Tibial nerve (tissue), 4 donors: ENCODE data around the gene AHNAK2. TPM values are rescaled to one million over a fixed set of nuclear protein-coding genes. Genes with fewer than 3 reads are reported as not detected.
A peak's percentile ranks its signal among the peaks of the same experiment; 100 is the strongest.

Experiments
- DNase-seq, 2 donors: peaks; one replicate each; pipeline ENCODE4 v3.0.0-alpha.2; 2019; ENCODE audit warnings: low spot score in 2 of 2
- H3K27ac ChIP-seq, 4 donors: fragments of 200-600 bp; sonication (generic) in 3 of 4; one replicate each; pipeline ENCODE4 v1.5.1; 2017 to 2019; ENCODE audit warnings: mild to moderate bottlenecking in 1 of 4
- H3K27me3 ChIP-seq, 2 donors: fragments of 200-600 bp; sonication (generic) in 1 of 2; one replicate each; pipeline versions ENCODE4 v1.5.1 to v1.6.0; 2017 to 2019
- H3K36me3 ChIP-seq, 3 donors: fragments of 200-600 bp; sonication (generic); one replicate each; pipeline ENCODE4 v1.5.1; 2018 to 2019
- H3K4me1 ChIP-seq, 4 donors: fragments of 200-600 bp; sonication (generic) in 3 of 4; one replicate each; pipeline ENCODE4 v1.5.1; 2017 to 2019
- H3K4me3 ChIP-seq, 4 donors: fragments of 200-600 bp; sonication (generic) in 3 of 4; one replicate each; pipeline ENCODE4 v1.5.1; 2017 to 2019; ENCODE audit warnings: mild to moderate bottlenecking in 1 of 4, moderate library complexity in 1 of 4
- H3K9me3 ChIP-seq, 4 donors: fragments of 200-600 bp; sonication (generic) in 3 of 4; one replicate each; pipeline ENCODE4 v1.5.1; 2017 to 2019
- EP300 ChIP-seq, 2 donors: sonication (generic); formaldehyde crosslinking; IDR thresholded peaks; one replicate each; pipeline ENCODE4 v1.6.1; 2017; ENCODE audit warnings: antibody characterized with exemption in 2 of 2, mild to moderate bottlenecking in 1 of 2
- POLR2A ChIP-seq, 2 donors: fragments of 450-650 bp; IDR thresholded peaks; one replicate each; pipeline ENCODE4 v1.6.1; 2017; ENCODE audit warnings: antibody characterized with exemption in 2 of 2, mild to moderate bottlenecking in 2 of 2, moderate library complexity in 2 of 2
- WGBS, 2 donors: methylation state at CpG; one replicate each; pipeline ENCODE4 v1.1.5; 2018; 5-methylcytosine and 5-hydroxymethylcytosine counted together
- total RNA-seq, 4 donors: library from RNA; depleted of rRNA; stranded (reverse); fragments of >200 nt; gene quantifications; one replicate each; pipeline ENCODE4 v1.1.0, GENCODE V29; 2016
- TF ChIP-seq, protein P1 (sequence below), 5 experiments: fragments of 200-600 bp in 3 of 5; fragments of 450-650 bp in 2 of 5; sonication (generic) in 3 of 5; IDR thresholded peaks; one replicate each; pipeline ENCODE4 v1.5.1; 2016 to 2019; ENCODE audit warnings: antibody characterized with exemption in 5 of 5, mild to moderate bottlenecking in 3 of 5, moderate library complexity in 2 of 5

AHNAK2 gene
- total RNA-seq, 4 donors from 2014 or later, result 31.2 to 152 (median 118) TPM

DNA sequence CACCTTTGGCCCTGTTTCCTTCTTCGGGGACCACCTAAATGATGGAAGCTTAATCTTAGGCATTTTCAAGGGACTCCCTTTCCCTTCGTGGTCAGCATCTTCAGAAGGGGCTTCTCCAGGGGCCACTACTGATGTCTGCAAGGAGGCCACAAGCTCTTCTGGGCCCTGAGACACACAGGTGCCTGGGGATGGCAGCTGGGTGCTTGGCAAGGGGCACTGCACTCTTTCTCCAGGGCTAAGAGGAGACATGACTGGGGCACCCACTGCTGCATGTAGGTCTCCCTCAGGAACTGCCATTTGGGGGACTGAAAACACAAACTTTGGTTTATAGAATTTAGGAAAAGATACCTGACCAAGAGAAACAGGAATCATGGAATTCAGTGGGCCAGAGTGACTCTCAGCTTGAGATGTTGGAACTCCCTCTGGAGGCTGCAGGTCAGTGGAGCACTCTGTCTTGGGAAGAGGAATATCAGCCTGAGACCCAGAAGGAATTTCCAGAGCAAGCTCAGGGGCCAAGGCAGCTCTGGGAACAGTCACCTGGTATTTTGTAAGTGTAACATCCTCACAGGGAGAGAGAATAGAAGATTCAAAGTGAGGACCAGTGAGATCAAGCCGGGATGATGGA is 37.5 kb downstream of the AHNAK2 start:
- Histone ChIP-seq H3K27ac (no peak overlapping the region), H3K36me3 (peaks cover 0 to 48% (median 0%) of the 10 kb centered on the region in 3 donors), H3K4me1 (no peaks in the 10 kb centered on the region), H3K27me3 (no peaks in the 10 kb centered on the region), H3K4me3 (no peak overlapping the region), H3K9me3 (no peaks in the 10 kb centered on the region)
- 84 to 85% methylated on average over 3 of the region's 3 CpGs for WGBS, 2 donors
- TF ChIP-seq POLR2A (IDR thresholded peaks at IDR 0.05) (no peak), EP300 (IDR thresholded peaks at IDR 0.05) (no peak)
- TF ChIP-seq, protein P1, sequence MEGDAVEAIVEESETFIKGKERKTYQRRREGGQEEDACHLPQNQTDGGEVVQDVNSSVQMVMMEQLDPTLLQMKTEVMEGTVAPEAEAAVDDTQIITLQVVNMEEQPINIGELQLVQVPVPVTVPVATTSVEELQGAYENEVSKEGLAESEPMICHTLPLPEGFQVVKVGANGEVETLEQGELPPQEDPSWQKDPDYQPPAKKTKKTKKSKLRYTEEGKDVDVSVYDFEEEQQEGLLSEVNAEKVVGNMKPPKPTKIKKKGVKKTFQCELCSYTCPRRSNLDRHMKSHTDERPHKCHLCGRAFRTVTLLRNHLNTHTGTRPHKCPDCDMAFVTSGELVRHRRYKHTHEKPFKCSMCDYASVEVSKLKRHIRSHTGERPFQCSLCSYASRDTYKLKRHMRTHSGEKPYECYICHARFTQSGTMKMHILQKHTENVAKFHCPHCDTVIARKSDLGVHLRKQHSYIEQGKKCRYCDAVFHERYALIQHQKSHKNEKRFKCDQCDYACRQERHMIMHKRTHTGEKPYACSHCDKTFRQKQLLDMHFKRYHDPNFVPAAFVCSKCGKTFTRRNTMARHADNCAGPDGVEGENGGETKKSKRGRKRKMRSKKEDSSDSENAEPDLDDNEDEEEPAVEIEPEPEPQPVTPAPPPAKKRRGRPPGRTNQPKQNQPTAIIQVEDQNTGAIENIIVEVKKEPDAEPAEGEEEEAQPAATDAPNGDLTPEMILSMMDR (IDR thresholded peaks at IDR 0.05), result no peak
- DNase-seq, result no peak

DNA sequence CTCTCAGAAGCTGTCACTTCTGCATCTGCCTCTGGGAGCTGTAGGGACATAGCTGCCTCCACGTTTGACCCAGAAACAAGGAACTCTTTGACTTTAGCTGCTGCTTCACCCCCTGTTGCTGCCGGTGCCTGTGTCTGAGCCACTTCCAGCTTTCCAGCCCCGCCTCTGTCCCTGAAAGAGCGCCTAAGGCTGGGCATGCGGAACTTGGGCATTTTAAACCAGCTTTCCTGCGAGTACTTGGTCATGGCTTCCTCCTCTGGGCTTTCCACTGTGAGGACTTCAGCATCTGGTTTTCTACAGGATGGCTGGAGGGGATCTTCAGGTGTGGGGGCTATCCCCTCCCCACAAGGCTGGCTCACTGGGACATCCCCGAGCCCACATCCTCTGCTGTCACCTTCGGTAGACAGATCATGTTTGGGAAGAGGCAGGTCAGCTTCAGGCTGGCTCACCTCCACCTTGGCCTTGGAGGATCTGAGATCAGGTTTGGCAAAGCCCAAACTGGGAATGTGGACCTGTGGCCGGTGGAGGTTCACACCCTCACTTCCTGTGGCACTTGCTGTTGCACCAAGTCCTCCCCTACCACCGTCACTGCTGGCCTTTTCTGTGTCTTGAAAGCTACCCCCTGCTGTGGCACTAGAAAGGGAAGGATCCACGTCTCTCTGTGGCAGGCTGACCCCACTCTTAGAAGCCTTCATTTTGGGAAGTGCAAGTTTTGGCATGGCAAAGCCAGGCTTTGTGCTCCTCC is 38.3 kb downstream of the AHNAK2 start:
- peak in 1 of 2 donors; percentile 11 for DNase-seq
- 45 to 64% methylated on average over 11 of the region's 11 CpGs for WGBS, 2 donors
- H3K36me3 ChIP-seq, result peaks cover 0 to 40% (median 0%) of the 10 kb centered on the region in 3 donors

DNA sequence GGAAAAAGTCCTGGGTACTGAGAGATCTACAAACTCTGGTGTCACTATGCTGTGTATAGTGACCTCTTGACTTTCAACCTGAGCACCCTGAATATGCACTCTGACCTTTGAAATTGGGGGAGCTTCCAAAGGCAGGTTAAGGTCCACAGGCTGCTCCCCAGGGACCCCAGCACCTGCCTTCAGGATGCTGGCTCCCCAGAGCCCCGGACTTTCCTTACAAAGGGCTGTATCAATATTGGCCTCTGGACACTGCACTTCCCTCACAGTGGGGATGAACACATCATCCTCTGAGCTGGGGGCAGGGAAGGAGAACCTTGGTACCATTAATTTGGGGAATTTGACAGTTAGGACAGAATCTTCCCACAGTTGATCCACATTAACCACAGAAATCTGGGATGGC is 39.2 kb downstream of the AHNAK2 start:
- no peak overlapping the region for H3K27ac ChIP-seq
- no peaks in the 10 kb centered on the region for H3K9me3 ChIP-seq
- TF ChIP-seq EP300 (IDR thresholded peaks at IDR 0.05), result no peak
- TF ChIP-seq, protein P1 (IDR thresholded peaks at IDR 0.05), result no peak
- no peak for TF ChIP-seq POLR2A (IDR thresholded peaks at IDR 0.05)
- peaks cover 0 to 5% (median 0%) of the 10 kb centered on the region in 4 donors for H3K4me1 ChIP-seq
- WGBS, 2 donors, result 93 to 100% methylated on average over 1 of the region's 1 CpG
- peaks cover 0 to 32% (median 0%) of the 10 kb centered on the region in 3 donors for H3K36me3 ChIP-seq
- no peak for DNase-seq
- no peaks in the 10 kb centered on the region for H3K27me3 ChIP-seq
- no peak overlapping the region for H3K4me3 ChIP-seq

More for the DNA sequence above, 38.3 kb downstream of the AHNAK2 start:
- Histone ChIP-seq H3K9me3 (no peaks in the 10 kb centered on the region), H3K4me1 (no peaks in the 10 kb centered on the region), H3K27ac (no peak overlapping the region), H3K4me3 (no peak overlapping the region), H3K27me3 (no peaks in the 10 kb centered on the region)
- TF ChIP-seq EP300 (IDR thresholded peaks at IDR 0.05), result no peak
- TF ChIP-seq, protein P1 (IDR thresholded peaks at IDR 0.05), result no peak
- no peak for TF ChIP-seq POLR2A (IDR thresholded peaks at IDR 0.05)

DNA sequence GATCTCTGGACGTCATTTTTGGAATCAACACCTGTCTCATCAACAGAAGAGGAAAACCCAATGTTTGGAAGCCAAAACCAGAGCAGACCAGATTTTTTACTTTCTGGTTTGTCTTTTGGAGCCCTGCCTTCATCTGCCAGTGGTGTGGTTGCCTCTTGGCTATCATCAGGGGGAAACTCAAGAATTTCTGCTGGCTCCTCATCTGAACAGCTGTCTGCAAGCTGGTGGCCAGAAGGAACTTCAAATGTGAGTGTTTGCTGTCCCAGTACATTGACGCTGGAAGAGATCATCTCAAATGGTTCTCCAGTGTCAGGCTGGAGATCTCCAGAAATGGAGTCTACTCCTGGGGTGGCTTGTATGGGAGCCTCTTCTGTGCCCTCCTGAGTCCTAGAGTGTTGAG is 39.7 kb downstream of the AHNAK2 start:
- TF ChIP-seq POLR2A (IDR thresholded peaks at IDR 0.05), result no peak
- TF ChIP-seq EP300 (IDR thresholded peaks at IDR 0.05), result no peak
- TF ChIP-seq, protein P1 (IDR thresholded peaks at IDR 0.05), result no peak
- H3K4me3 ChIP-seq, result no peak overlapping the region
- no peak overlapping the region for H3K27ac ChIP-seq
- no peaks in the 10 kb centered on the region for H3K9me3 ChIP-seq
- DNase-seq, result no peak
- H3K36me3 ChIP-seq, result peaks cover 0 to 26% (median 0%) of the 10 kb centered on the region in 3 donors
- H3K4me1 ChIP-seq, result peaks cover 0 to 9% (median 0%) of the 10 kb centered on the region in 4 donors
- WGBS, 2 donors, result 62 to 73% methylated on average over 2 of the region's 2 CpGs
- H3K27me3 ChIP-seq, result no peaks in the 10 kb centered on the region
